ENCODE data around the gene AMN.

- TF ChIP-seq CTCF (IDR thresholded peaks at IDR 0.05 in 2 of 3, conservative IDR thresholded peaks at IDR 0.05 in 1 of 3; ENCODE audit: insufficient read depth in 2 of 3, low read depth in 1 of 3, low read length in 3 of 3) (no peak), MAX (CRISPR knock-in tag; IDR thresholded peaks at IDR 0.05) (no peak), SIN3A (IDR thresholded peaks at IDR 0.05; ENCODE audit: borderline replicate concordance in 2 of 2, control insufficient read depth in 1 of 2, low read depth in 2 of 2, low read length in 2 of 2) (no peak), ZNF23 (CRISPR knock-in tag; IDR thresholded peaks at IDR 0.05) (no peak), MTA1 (IDR thresholded peaks at IDR 0.05; ENCODE audit: borderline replicate concordance) (no peak), NR2C1 (IDR thresholded peaks at IDR 0.05) (no peak), NR2C1 (tag; IDR thresholded peaks at IDR 0.05) (no peak), PKNOX1 (IDR thresholded peaks at IDR 0.05) (no peak), TFAM (CRISPR knock-in tag; conservative IDR thresholded peaks at IDR 0.05) (no peak)
Measured at GRCh38 chr14:102958461-102958860, 36.0 kb downstream of the AMN start.
